ENCODE data around the gene KCNJ18. TPM values are rescaled to one million over a fixed set of nuclear protein-coding genes. Genes with fewer than 3 reads are reported as not detected.
"Not testable (repeated sequence)": the region's sequence is repeated elsewhere in the genome, so short reads cannot be mapped to it uniquely, and the experiment has no call there.

The KCNJ18 gene
- polyA plus RNA-seq, 1 donor (not counting 4 experiments of a cell fraction or from before 2014, with no cell fraction given) = not detected

DNA sequence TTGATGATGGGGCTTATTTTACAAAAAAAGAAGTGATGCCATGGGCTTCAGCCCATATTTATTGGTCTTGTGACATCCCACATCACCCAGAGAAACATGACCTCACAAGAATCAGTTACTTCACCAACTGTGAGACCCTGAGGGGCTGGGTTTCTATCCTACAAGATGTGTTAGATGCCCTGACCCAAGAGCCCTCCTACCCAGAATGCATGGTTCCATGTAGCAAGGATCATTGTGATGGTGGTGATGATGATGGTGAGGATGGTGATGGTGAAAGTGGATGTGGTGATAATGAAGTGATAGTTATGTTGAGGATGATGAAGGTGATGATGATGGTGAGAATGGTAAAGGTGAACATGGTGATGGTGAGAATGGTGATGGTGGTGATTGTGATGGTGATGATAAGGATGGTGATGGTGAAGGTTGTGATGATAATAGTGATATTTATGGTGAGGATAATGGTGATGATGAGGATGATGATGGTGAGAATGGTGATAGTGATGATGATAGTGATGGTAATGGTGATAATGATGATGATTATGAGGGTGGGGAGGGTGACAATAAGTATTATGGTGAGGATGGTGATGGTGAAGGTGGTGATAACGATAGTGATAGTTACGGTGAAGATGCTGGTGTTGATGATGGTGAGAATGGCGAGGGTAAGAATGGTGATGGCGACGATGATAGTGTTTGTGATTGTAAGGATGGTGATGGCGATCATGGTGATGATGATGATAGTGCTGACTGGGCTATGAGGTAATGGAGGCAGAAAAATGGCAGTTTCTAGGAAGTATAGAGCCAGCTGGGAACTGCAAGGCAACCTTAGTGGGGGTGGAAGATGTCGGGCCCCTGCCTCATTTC lies 28.5 kb upstream of the KCNJ18 start:
- H3K4me1 ChIP-seq (ENCODE audit: control insufficient read depth, extremely low read depth, insufficient read depth, low read length); FAIRE-seq; H3K9me1 ChIP-seq (ENCODE audit: control insufficient read depth, extremely low read depth, insufficient read depth, low read length); H3K9ac ChIP-seq (ENCODE audit: control insufficient read depth, extremely low read depth, insufficient read depth, low read length); H3K27me3 ChIP-seq (ENCODE audit: control insufficient read depth, extremely low read depth, insufficient read depth, low read length); H3K27ac ChIP-seq (ENCODE audit: control insufficient read depth, insufficient read depth, low read length); H3K79me2 ChIP-seq (ENCODE audit: control insufficient read depth, insufficient read depth, low read length); H2AFZ ChIP-seq (ENCODE audit: control insufficient read depth, low read length); dilution Hi-C loops (cut with MboI; ENCODE audit: extremely low pct_ligation_motif_present, low sequenced_read_pairs); H3K9me3 ChIP-seq (ENCODE audit: control insufficient read depth, low read depth, low read length); DNase-seq (ENCODE audit: low read depth, low spot score); H3K4me3 ChIP-seq (ENCODE audit: control insufficient read depth in 2 of 3, extremely low read depth in 1 of 3, insufficient read depth in 2 of 3, low read depth in 1 of 3, low read length in 3 of 3); H3K36me3 ChIP-seq (ENCODE audit: control insufficient read depth in 2 of 2, extremely low read depth in 1 of 2, insufficient read depth in 2 of 2, low read length in 2 of 2); H4K20me1 ChIP-seq (ENCODE audit: control insufficient read depth, extremely low read depth, insufficient read depth, low read length); H3K4me2 ChIP-seq (ENCODE audit: control insufficient read depth, extremely low read depth, insufficient read depth, low read depth, low read length): not testable (repeated sequence)

DNA sequence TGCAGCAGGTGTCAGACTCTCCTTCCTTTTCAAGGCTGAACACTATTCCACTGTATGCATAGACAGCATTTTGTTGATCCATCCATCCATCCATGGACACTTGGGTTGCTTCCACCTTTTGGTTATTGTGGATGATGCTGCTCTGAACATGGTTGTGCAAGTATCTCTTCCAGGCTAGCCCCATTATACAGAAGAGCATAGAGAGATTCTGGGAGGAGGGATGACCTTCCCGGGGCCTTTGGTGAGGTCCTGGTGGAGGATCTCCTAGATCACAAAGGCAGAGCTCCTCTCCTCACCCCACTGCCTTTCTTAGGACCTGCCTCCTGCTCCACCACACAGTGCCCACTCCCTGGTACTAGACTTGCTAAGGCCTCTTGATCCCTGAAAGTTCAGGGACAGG lies 27.2 kb upstream of the KCNJ18 start:
- H3K79me2 ChIP-seq (ENCODE audit: control insufficient read depth, insufficient read depth, low read length); H3K4me2 ChIP-seq (ENCODE audit: control insufficient read depth, extremely low read depth, insufficient read depth, low read depth, low read length); H3K9ac ChIP-seq (ENCODE audit: control insufficient read depth, extremely low read depth, insufficient read depth, low read length); H3K9me1 ChIP-seq (ENCODE audit: control insufficient read depth, extremely low read depth, insufficient read depth, low read length); dilution Hi-C loops (cut with MboI; ENCODE audit: extremely low pct_ligation_motif_present, low sequenced_read_pairs); H3K27me3 ChIP-seq (ENCODE audit: control insufficient read depth, extremely low read depth, insufficient read depth, low read length); H4K20me1 ChIP-seq (ENCODE audit: control insufficient read depth, extremely low read depth, insufficient read depth, low read length); FAIRE-seq; H3K36me3 ChIP-seq (ENCODE audit: control insufficient read depth in 2 of 2, extremely low read depth in 1 of 2, insufficient read depth in 2 of 2, low read length in 2 of 2); H3K4me1 ChIP-seq (ENCODE audit: control insufficient read depth, extremely low read depth, insufficient read depth, low read length); H3K4me3 ChIP-seq (ENCODE audit: control insufficient read depth in 2 of 3, extremely low read depth in 1 of 3, insufficient read depth in 2 of 3, low read depth in 1 of 3, low read length in 3 of 3); H3K27ac ChIP-seq (ENCODE audit: control insufficient read depth, insufficient read depth, low read length); H3K9me3 ChIP-seq (ENCODE audit: control insufficient read depth, low read depth, low read length); DNase-seq (ENCODE audit: low read depth, low spot score); H2AFZ ChIP-seq (ENCODE audit: control insufficient read depth, low read length): not testable (repeated sequence)

DNA sequence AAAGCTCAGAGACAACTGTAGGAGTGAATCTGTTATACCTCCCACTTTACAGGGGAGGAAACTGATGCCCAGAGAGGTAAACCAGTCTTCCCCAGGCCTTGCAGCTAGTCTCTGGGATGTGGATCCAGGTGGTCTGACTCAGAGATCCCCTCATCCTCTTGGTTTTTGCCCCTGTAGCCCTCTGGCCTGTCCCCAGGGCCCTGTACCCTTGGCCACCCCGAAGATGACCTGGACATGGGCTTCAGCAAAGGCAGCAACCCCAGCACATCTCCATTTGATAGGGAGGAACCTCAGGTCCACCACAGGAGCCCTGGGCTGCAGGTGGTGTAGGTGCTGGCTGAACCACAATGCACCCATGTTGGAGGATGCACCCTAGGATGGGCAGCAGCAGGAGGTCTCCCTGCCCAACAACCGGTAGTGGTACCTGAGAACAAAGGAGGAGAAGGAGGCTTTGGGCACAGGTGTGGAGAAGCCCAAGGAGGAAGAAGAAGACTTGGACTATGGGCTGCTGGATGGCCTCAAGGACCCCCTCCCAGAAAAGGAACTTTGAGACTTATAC lies 26.3 kb upstream of the KCNJ18 start:
- H3K36me3 ChIP-seq (ENCODE audit: control insufficient read depth in 2 of 2, extremely low read depth in 1 of 2, insufficient read depth in 2 of 2, low read length in 2 of 2); dilution Hi-C loops (cut with MboI; ENCODE audit: extremely low pct_ligation_motif_present, low sequenced_read_pairs); H3K4me1 ChIP-seq (ENCODE audit: control insufficient read depth, extremely low read depth, insufficient read depth, low read length); H3K9me3 ChIP-seq (ENCODE audit: control insufficient read depth, low read depth, low read length); H3K79me2 ChIP-seq (ENCODE audit: control insufficient read depth, insufficient read depth, low read length); H4K20me1 ChIP-seq (ENCODE audit: control insufficient read depth, extremely low read depth, insufficient read depth, low read length); H2AFZ ChIP-seq (ENCODE audit: control insufficient read depth, low read length); H3K4me3 ChIP-seq (ENCODE audit: control insufficient read depth in 2 of 3, extremely low read depth in 1 of 3, insufficient read depth in 2 of 3, low read depth in 1 of 3, low read length in 3 of 3); H3K4me2 ChIP-seq (ENCODE audit: control insufficient read depth, extremely low read depth, insufficient read depth, low read depth, low read length); FAIRE-seq; H3K27ac ChIP-seq (ENCODE audit: control insufficient read depth, insufficient read depth, low read length); H3K9me1 ChIP-seq (ENCODE audit: control insufficient read depth, extremely low read depth, insufficient read depth, low read length); H3K9ac ChIP-seq (ENCODE audit: control insufficient read depth, extremely low read depth, insufficient read depth, low read length); DNase-seq (ENCODE audit: low read depth, low spot score); H3K27me3 ChIP-seq (ENCODE audit: control insufficient read depth, extremely low read depth, insufficient read depth, low read length): not testable (repeated sequence)

DNA sequence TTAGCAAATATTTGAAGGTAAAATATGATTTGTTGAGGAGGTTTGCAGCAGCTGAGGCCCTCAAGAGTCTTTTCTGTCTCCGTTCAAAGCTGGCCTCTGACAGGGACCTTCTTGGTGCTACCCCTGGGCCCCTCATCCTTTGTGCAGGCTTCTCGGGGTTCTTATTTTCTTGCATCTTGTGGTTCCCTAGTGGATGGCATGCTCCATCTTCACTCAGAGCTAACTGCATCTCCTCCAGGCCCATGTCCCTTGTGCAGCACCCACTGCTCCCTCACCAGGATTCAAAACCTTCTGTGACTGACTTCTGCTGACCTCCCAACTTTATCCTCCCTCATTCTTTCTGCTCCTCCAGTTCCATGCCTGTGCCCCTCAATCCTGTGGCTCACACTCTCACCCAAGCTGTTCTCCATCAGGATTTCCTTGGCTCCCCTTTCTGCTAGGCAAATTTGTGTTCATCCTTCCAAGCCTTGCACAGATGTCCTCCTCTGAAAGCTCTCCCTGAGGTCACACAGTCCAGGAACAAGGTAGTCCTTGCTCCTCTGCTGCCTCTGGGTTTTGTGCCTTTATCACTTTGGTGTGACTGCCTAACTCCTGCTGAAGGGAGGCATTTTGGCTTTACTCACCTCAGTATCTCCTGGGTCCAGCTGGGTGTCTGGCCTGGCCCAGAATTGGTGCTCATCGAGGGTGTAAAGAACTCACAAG lies 25.5 kb upstream of the KCNJ18 start:
- H3K9me1 ChIP-seq (ENCODE audit: control insufficient read depth, extremely low read depth, insufficient read depth, low read length); FAIRE-seq; H3K27ac ChIP-seq (ENCODE audit: control insufficient read depth, insufficient read depth, low read length); H3K4me3 ChIP-seq (ENCODE audit: control insufficient read depth in 2 of 3, extremely low read depth in 1 of 3, insufficient read depth in 2 of 3, low read depth in 1 of 3, low read length in 3 of 3); H3K9me3 ChIP-seq (ENCODE audit: control insufficient read depth, low read depth, low read length); dilution Hi-C loops (cut with MboI; ENCODE audit: extremely low pct_ligation_motif_present, low sequenced_read_pairs); H3K79me2 ChIP-seq (ENCODE audit: control insufficient read depth, insufficient read depth, low read length); H3K27me3 ChIP-seq (ENCODE audit: control insufficient read depth, extremely low read depth, insufficient read depth, low read length); H3K4me2 ChIP-seq (ENCODE audit: control insufficient read depth, extremely low read depth, insufficient read depth, low read depth, low read length); H3K36me3 ChIP-seq (ENCODE audit: control insufficient read depth in 2 of 2, extremely low read depth in 1 of 2, insufficient read depth in 2 of 2, low read length in 2 of 2); H4K20me1 ChIP-seq (ENCODE audit: control insufficient read depth, extremely low read depth, insufficient read depth, low read length); H3K9ac ChIP-seq (ENCODE audit: control insufficient read depth, extremely low read depth, insufficient read depth, low read length); H3K4me1 ChIP-seq (ENCODE audit: control insufficient read depth, extremely low read depth, insufficient read depth, low read length); DNase-seq (ENCODE audit: low read depth, low spot score); H2AFZ ChIP-seq (ENCODE audit: control insufficient read depth, low read length): not testable (repeated sequence)

All from keratinocyte (primary cell).